Endodermal cell (in vitro differentiated cells): ENCODE data around the gene TLE1. TPM values are rescaled to one million over a fixed set of nuclear protein-coding genes. Genes with fewer than 3 reads are reported as not detected.

Source experiments
- DNase-seq: peaks from one replicate; pipeline ENCODE4 v3.0.0-alpha.2; 2017
- H3K27ac ChIP-seq: 2 replicates; pipeline ENCODE4 v1.5.1; 2013; ENCODE audit warnings: mild to moderate bottlenecking, low read depth, low read length, moderate library complexity
- H3K27me3 ChIP-seq: 2 replicates; pipeline ENCODE4 v1.6.1; 2013; ENCODE audit warnings: mild to moderate bottlenecking, low read length, moderate library complexity; ENCODE audit not compliant: insufficient read depth, control insufficient read depth, poor library complexity, severe bottlenecking
- H3K36me3 ChIP-seq: 2 replicates; pipeline ENCODE4 v1.7.0; 2013; ENCODE audit warnings: mild to moderate bottlenecking, low read length, moderate library complexity; ENCODE audit not compliant: control insufficient read depth, insufficient read depth
- H3K4me1 ChIP-seq: one replicate; pipeline ENCODE4 v1.7.0; 2013; ENCODE audit warnings: low read length; ENCODE audit not compliant: control insufficient read depth, insufficient read depth
- H3K4me3 ChIP-seq: 2 replicates; pipeline ENCODE4 v1.5.1; 2013; ENCODE audit warnings: mild to moderate bottlenecking, low read length, moderate library complexity
- H3K9ac ChIP-seq: 2 replicates; pipeline ENCODE4 v1.6.1; 2013; ENCODE audit warnings: mild to moderate bottlenecking, low read length, moderate library complexity; ENCODE audit not compliant: poor library complexity, severe bottlenecking; ENCODE audit errors: extremely low read depth
- H3K9me3 ChIP-seq: 2 replicates; pipeline ENCODE4 v1.6.1; 2013; ENCODE audit warnings: mild to moderate bottlenecking, low read length, moderate library complexity; ENCODE audit not compliant: control insufficient read depth
- H3K27ac Mint-ChIP-seq: 2 replicates; pipeline ENCODE4 v1.8.0; 2020; ENCODE audit warnings: mixed read lengths
- H3K27me3 Mint-ChIP-seq: 2 replicates; pipeline ENCODE4 v1.8.0; 2021; ENCODE audit warnings: mild to moderate bottlenecking, mixed read lengths; ENCODE audit not compliant: insufficient read depth
- H3K36me3 Mint-ChIP-seq: 2 replicates; pipeline ENCODE4 v1.8.0; 2020; ENCODE audit warnings: low read depth, mixed read lengths
- H3K4me1 Mint-ChIP-seq: 2 replicates; pipeline ENCODE4 v1.8.0; 2020; ENCODE audit warnings: mixed read lengths
- H3K4me3 Mint-ChIP-seq: 2 replicates; pipeline ENCODE4 v1.8.0; 2020; ENCODE audit warnings: mild to moderate bottlenecking, moderate library complexity, mixed read lengths
- H3K9me3 Mint-ChIP-seq: 2 replicates; pipeline ENCODE4 v1.8.0; 2020; ENCODE audit warnings: mild to moderate bottlenecking, mixed read lengths
- CTCF ChIP-seq: fragments of 200-600 bp; sonication (generic); conservative IDR thresholded peaks from 2 replicates; pipeline ENCODE4 v1.5.0; 2021; ENCODE audit warnings: antibody characterized with exemption, mild to moderate bottlenecking
- WGBS, 2 experiments: methylation state at CpG; one replicate each; pipeline versions ENCODE4 v1.1.5 to v1.1.7; 2013; ENCODE audit warnings: missing lambda C conversion rate in 2 of 2, mixed read lengths in 1 of 2; ENCODE audit not compliant: insufficient coverage in 1 of 2, insufficient read length in 1 of 2; 5-methylcytosine and 5-hydroxymethylcytosine counted together
- total RNA-seq, 2 donors: library from RNA; stranded (reverse); fragmentation: NEBNext Ultra II Directional in 1 of 2; extraction: Animal tissue kit (Norgen Biotek cat#: 25700) in 1 of 2; gene quantifications; 2 replicates in 1 of 2; 3 replicates in 1 of 2; pipeline ENCODE4 v1.2.1, GENCODE V29; 2021

The TLE1 gene
- total RNA-seq, 2 donors from 2014 or later = 49.7 to 73.5 TPM

- 100% methylated on average over 1 to 6 of the region's 6 CpGs for WGBS, 2 experiments
- Histone ChIP-seq H3K27me3 (no peaks in the 10 kb centered on the region), H3K9ac (no peak overlapping the region), H3K9me3 (no peaks in the 10 kb centered on the region), H3K27ac (no peak overlapping the region), H3K4me3 (no peak overlapping the region), H3K4me1 (peaks cover 15% of the 10 kb centered on the region), H3K36me3 (no peaks in the 10 kb centered on the region)
- Mint-ChIP-seq H3K4me1 (peaks cover 19% of the 10 kb centered on the region), H3K27me3 (peaks cover 3% of the 10 kb centered on the region), H3K4me3 (no peak overlapping the region), H3K9me3 (no peaks in the 10 kb centered on the region), H3K36me3 (no peaks in the 10 kb centered on the region), H3K27ac (no peak overlapping the region)
- no peak for DNase-seq
- no peak for TF ChIP-seq CTCF
Measured at GRCh38 chr9:81542118-81542889, 147.0 kb downstream of the TLE1 start.

GRCh38 chr9:81540142-81540710, 149.1 kb downstream of the TLE1 start:
- no peak overlapping the region for H3K9ac ChIP-seq
- H3K27me3 ChIP-seq = no peaks in the 10 kb centered on the region
- H3K4me1 ChIP-seq = peaks cover 12% of the 10 kb centered on the region
- no peak for TF ChIP-seq CTCF
- H3K27ac ChIP-seq = no peak overlapping the region
- no peak overlapping the region for H3K27ac Mint-ChIP-seq
- peaks cover 2% of the 10 kb centered on the region for H3K4me1 Mint-ChIP-seq
- H3K9me3 Mint-ChIP-seq = no peaks in the 10 kb centered on the region
- no peak overlapping the region for H3K4me3 ChIP-seq
- H3K4me3 Mint-ChIP-seq = no peak overlapping the region
- no peak for DNase-seq
- no peaks in the 10 kb centered on the region for H3K36me3 Mint-ChIP-seq
- H3K9me3 ChIP-seq = no peaks in the 10 kb centered on the region
- 90 to 97% methylated on average over 2 to 8 of the region's 8 CpGs for WGBS, 2 experiments
- H3K36me3 ChIP-seq = no peaks in the 10 kb centered on the region
- H3K27me3 Mint-ChIP-seq = no peaks in the 10 kb centered on the region

GRCh38 chr9:81539317-81539716, 150.0 kb downstream of the TLE1 start:
- no peak for DNase-seq
- H3K27me3 Mint-ChIP-seq = no peaks in the 10 kb centered on the region
- no peaks in the 10 kb centered on the region for H3K27me3 ChIP-seq
- H3K4me1 Mint-ChIP-seq = peaks cover 4% of the 10 kb centered on the region
- H3K36me3 Mint-ChIP-seq = no peaks in the 10 kb centered on the region
- no peak for TF ChIP-seq CTCF
- H3K4me1 ChIP-seq = peaks cover 16% of the 10 kb centered on the region
- no peak overlapping the region for H3K4me3 ChIP-seq
- no peak overlapping the region for H3K27ac ChIP-seq
- no peaks in the 10 kb centered on the region for H3K36me3 ChIP-seq
- no peak overlapping the region for H3K9ac ChIP-seq
- H3K27ac Mint-ChIP-seq = no peak overlapping the region
- no peaks in the 10 kb centered on the region for H3K9me3 ChIP-seq
- 96% methylated on average over 3 of the region's 3 CpGs; no CpG with 5 or more reads in 1 of the 2 experiments for WGBS, 2 experiments
- H3K4me3 Mint-ChIP-seq = no peak overlapping the region
- no peaks in the 10 kb centered on the region for H3K9me3 Mint-ChIP-seq
